Nephron (organoid): ENCODE measurements around the gene TCL1B.

Source experiments
- H3K27ac Mint-ChIP-seq, 3 experiments: 2 replicates each; pipeline ENCODE4 v1.8.0; 2020; ENCODE audit warnings: mixed read lengths in 3 of 3, mild to moderate bottlenecking in 2 of 3, moderate library complexity in 1 of 3
- H3K27me3 Mint-ChIP-seq: 2 replicates; pipeline ENCODE4 v1.8.0; 2021; ENCODE audit warnings: low read depth, mild to moderate bottlenecking, moderate library complexity, mixed read lengths
- H3K36me3 Mint-ChIP-seq: 2 replicates; pipeline ENCODE4 v1.8.0; 2020; ENCODE audit warnings: low read depth, mixed read lengths
- H3K4me1 Mint-ChIP-seq: 2 replicates; pipeline ENCODE4 v1.8.0; 2020; ENCODE audit warnings: mixed read lengths
- H3K4me3 Mint-ChIP-seq, 3 experiments: 2 replicates each; pipeline ENCODE4 v1.8.0; 2020; ENCODE audit warnings: mild to moderate bottlenecking in 3 of 3, mixed read lengths in 3 of 3, moderate library complexity in 2 of 3
- H3K9me3 Mint-ChIP-seq: 2 replicates; pipeline ENCODE4 v1.8.0; 2020; ENCODE audit warnings: mixed read lengths
- CTCF ChIP-seq, 3 experiments: fragments of 200-600 bp; sonication (generic); IDR thresholded peaks; one replicate each; pipeline ENCODE4 v1.5.0; 2021; ENCODE audit warnings: antibody characterized with exemption in 3 of 3; ENCODE audit not compliant: unreplicated experiment in 3 of 3

Gene TCL1B

GRCh38 chr14:95739356-95739755, 53.1 kb downstream of the TCL1B start:
- Mint-ChIP-seq H3K27me3 (peaks cover 5% of the 10 kb centered on the region), H3K36me3 (no peaks in the 10 kb centered on the region), H3K4me3 (no peak overlapping the region), H3K27ac (no peak overlapping the region), H3K4me1 (no peaks in the 10 kb centered on the region), H3K9me3 (no peaks in the 10 kb centered on the region)
- no peak for TF ChIP-seq CTCF (IDR thresholded peaks at IDR 0.05; ENCODE audit: unreplicated experiment in 3 of 3)

GRCh38 chr14:95741038-95741490, 54.8 kb downstream of the TCL1B start:
- Mint-ChIP-seq H3K27me3 (no peaks in the 10 kb centered on the region), H3K4me1 (no peaks in the 10 kb centered on the region), H3K36me3 (no peaks in the 10 kb centered on the region), H3K27ac (no peak overlapping the region), H3K9me3 (no peaks in the 10 kb centered on the region), H3K4me3 (no peak overlapping the region)
- TF ChIP-seq CTCF (IDR thresholded peaks at IDR 0.05; ENCODE audit: unreplicated experiment in 3 of 3): no peak

- no peak for TF ChIP-seq CTCF (IDR thresholded peaks at IDR 0.05; ENCODE audit: unreplicated experiment in 3 of 3)
- H3K4me1 Mint-ChIP-seq: no peaks in the 10 kb centered on the region
- no peak overlapping the region for H3K4me3 Mint-ChIP-seq
- H3K27me3 Mint-ChIP-seq: no peaks in the 10 kb centered on the region
- H3K9me3 Mint-ChIP-seq: no peaks in the 10 kb centered on the region
- H3K27ac Mint-ChIP-seq: no peak overlapping the region
- no peaks in the 10 kb centered on the region for H3K36me3 Mint-ChIP-seq
Observed at GRCh38 chr14:95741781-95742180, 55.6 kb downstream of the TCL1B start.
